GM18498 (cell line): ENCODE results near the gene CDC5L.

Source experiments
- ATAC-seq: cut with Tn5 transposase; IDR thresholded peaks from one replicate; pipeline ENCODE4 v1.9.1; 2021; ENCODE audit warnings: mild to moderate bottlenecking, moderate library complexity; ENCODE audit not compliant: unreplicated experiment

The CDC5L gene

GRCh38 chr6:44373051-44373450, 14.5 kb upstream of the CDC5L start:
- no peak for ATAC-seq

DNA sequence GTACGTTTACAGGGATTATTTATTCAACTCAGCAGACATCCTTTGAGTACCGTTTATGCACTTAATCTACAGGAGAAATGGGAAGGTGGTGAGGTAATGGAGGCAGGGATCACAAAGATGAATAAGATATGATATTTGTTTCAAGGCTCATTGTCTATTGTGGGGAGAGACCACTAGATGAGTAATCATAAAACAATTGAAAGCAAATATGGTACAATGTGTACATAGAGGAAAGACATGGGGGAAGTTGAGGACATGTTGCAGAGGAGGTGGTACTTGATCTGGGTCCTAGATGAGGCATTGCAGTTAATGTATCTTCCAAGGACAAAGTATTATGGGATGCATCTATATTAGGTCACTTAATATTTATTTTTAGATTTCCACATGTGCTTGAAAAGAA, 13.7 kb upstream of the CDC5L start:
- no peak for ATAC-seq

DNA sequence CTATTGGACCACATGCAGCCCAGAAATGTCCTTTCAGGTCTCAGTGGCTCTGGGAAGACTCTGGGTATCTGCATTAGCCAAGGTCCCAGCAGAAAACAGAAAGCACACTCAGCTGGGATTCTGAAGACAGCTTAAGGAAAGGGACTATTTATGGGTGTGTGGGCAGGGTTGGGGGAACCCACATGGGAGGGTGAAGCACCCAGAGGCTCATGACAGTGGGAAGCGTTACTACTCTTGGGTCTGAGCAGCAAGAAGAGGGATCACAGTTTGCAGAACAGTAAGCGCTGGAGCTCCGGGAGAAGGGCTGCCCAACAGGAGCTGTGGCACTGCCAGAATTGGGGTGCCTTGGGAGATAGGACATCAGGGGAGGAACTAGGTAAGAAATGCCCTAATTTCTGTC, 12.4 kb upstream of the CDC5L start:
- ATAC-seq: no peak

- no peak for ATAC-seq
Measured at GRCh38 chr6:44377484-44377883, 10.0 kb upstream of the CDC5L start.

DNA sequence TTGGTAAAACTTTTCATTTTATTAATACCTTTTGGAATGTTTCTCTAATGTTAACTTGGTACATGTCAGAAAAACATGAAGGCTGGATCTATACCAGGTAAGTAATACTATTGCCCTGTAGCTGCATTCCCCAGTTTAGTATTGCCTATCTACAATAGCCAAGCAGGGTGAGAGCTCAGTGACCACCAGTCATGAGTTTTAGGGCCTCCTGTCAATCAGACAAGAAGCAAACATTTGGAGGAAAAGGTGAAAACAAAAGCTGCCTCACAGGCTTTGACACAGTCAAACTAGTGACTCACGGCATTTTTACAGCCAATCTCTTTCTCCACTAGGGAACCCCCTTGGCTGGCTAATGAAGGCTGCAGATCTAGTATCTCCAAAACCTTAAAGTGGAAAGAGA, 9.5 kb upstream of the CDC5L start:
- no peak for ATAC-seq

- no peak for ATAC-seq
Measured at GRCh38 chr6:44381739-44382138, 5.8 kb upstream of the CDC5L start.

GRCh38 chr6:44386364-44386928, 1.1 kb upstream of the CDC5L start:
- ATAC-seq: no peak

DNA sequence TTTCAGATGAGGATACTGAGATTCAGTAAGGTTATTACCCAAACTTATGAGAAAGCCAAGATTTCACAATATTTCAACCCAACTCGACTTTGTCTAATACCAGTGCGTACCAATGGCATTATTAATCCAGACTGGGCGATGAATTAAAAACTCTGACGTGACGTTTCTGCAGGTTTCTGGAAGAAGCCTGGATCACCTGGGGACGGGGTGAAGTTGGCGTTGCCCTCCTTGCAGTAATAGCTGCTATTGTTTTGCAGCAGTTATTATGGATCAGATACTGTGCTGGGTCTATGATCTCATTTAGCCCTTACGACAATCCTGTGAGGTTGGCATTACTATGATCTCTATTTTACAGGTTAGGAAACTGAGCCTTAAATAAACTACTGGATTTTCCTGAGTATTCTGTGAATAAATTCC, 569 bp upstream of the CDC5L start:
- ATAC-seq: peak; percentile 9

GRCh38 chr6:44388135-44388487, 605 bp downstream of the CDC5L start:
- peak; percentile 4 for ATAC-seq

DNA sequence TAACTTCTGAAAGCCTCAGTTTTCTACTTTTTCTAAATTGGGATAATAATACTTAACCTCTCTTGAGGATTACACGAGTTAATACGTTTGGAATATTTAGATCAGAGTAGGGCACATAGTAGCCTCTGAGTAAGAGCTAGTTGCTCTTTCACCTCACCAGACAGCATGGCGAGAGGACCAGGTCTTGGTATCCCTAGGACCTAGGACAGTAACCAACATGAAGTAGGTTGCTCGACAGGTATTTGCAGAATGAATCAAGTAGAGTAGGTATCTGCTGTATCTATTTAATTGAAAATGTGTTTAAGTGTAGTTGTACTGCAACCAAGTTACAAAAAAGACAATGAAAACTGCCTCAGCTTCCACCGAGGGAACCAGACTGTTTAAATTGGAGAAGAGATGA, 1.4 kb downstream of the CDC5L start:
- no peak for ATAC-seq

DNA sequence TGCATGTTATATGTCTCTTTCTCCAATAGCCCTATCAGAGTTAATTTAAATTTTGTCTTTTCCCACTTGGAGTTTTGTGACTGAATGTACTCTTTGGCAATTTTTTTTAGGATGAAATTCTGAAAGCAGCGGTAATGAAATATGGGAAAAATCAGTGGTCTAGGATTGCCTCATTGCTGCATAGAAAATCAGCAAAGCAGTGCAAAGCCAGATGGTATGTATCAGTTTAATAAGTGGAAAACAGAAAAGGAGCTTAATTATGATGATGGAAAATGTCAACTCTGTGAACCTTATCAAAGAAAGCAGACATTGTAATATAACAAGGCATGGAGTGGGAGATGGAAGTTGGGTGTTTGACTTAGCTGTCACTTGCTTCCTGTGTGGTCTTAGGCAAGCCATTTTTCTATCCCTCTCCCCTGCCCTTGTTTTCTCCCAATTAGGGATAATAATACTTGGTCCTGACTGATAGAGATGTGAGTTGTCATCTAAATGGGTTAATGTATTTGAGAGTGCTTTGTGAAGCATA, 2.7 kb downstream of the CDC5L start:
- ATAC-seq: no peak

- no peak for ATAC-seq
Measured at GRCh38 chr6:44395501-44395900, 8.0 kb downstream of the CDC5L start.

DNA sequence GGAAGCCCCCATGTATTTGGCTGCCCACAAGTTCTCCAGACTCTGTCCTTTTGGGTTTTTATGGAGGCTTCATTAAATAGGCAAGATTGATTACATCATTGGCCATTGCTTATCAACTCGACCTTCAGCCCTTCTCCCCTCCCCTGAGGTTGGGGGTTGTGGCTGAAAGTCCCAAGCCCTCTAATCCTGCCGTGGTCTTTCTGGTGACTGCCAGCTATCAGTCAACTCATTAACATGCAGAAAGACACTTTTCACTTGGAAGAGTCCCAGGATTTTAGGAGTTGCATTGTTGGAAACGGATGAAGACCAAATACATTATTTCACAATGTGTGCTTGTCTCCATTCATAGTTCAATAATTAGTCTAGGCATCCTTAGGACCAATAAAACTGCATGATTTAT, 9.5 kb downstream of the CDC5L start:
- no peak for ATAC-seq

DNA sequence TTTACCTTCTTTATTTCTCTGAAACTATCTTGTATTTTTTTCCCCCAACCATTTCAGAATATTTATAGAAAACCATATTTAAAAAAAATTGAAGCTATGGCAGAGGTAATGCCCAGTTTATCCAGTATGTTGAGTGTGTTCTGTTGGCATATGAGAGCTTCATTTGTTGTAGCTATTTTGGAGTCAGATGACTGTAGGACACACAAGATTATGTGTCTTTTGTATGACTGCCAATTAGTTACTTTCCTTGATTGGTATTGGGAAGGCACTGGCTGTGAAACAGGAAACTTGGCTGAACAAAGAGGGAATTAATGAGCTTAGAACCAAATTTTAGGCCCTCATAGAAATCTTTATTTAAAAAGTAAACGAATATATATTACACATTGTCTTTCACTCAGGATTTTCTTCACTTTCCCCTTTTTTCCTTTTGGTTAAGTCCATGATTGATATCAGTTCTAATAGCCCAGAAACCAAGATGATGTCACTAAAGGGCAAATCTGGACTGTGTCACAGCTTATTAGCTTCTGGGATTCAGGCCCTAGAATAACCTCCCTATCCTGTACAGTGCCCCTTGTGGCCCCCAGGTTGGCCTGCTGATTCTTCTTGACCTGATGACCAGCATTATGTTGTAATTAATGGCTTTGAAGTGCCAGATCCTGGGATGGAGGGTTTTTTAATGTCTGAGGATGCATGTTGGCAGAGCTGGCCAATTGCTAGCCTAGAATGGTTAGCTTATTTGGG, 10.1 kb downstream of the CDC5L start:
- ATAC-seq: no peak

DNA sequence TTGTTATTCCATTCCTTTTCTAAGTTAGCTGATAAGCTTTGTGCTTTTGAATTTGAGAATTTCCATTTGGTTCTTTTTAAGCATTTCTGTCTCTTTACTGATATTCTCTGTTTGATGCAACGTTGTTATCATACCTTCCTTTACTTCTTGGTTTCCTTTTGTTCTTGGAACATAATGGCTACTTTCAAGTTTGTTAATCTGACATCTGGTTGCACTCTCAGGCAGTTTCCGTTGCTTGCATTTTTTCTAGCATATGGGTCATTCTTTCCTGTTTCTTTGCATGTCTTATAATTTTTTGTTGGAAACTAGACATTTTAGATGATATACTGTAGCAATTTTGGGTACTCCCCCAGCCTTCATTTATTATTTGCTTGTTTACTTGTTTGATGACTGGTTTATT, 12.5 kb downstream of the CDC5L start:
- ATAC-seq: no peak

- no peak for ATAC-seq
Measured at GRCh38 chr6:44400572-44400971, 13.1 kb downstream of the CDC5L start.

GRCh38 chr6:44401138-44401537, 13.6 kb downstream of the CDC5L start:
- ATAC-seq: no peak

- no peak for ATAC-seq
Measured at GRCh38 chr6:44404022-44404714, 16.7 kb downstream of the CDC5L start.

DNA sequence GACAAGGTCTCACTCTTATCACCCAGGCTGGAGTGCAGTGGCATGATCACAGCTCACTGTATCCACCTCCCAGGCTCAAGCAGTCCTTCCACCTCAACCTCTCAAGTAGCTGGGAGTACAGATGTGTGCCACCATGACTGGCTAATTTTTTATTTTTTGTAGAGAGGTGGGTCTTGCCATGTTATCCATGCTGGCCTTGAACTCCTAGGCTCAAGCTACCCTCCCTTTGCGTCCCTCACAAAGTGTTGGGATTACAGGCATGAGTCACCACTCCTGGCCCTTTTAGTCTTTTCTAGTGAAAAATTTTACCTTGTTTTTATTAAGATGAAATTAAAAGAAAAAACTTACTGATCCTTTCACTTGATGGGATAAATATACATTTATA, 17.2 kb downstream of the CDC5L start:
- ATAC-seq: no peak

GRCh38 chr6:44407951-44408670, 20.6 kb downstream of the CDC5L start:
- ATAC-seq: no peak

DNA sequence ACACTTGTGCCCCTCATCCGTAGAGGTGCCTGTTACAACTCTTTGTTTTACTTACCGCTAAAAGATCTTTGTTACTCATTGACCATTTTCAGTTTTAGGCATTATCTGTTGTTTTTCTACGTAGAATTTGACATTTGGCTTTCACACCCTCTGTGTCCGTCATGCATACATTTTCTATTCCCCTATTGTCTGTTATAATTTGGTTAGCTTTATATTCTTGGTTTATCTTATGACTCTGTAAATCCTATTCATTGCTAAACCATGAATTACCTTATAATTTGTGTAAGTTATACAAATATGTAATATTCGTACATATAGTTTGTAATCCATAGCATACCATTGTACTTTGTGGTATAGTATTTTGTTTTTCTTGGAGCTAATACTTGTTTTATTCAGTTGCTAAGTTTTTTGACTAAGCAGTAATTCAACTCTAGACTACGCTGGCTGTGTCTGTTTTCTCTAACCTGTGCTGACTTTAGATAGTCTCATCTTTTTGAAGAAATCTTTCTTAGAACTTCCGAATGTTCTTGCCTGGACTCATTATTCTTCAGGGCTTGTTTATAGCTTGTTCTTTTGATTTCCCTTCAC, 21.8 kb downstream of the CDC5L start:
- ATAC-seq: no peak
